Dermis microvascular lymphatic vessel endothelial cell (primary cell): ENCODE data around the gene FANCE. TPM values are rescaled to one million over a fixed set of nuclear protein-coding genes. Genes with fewer than 3 reads are reported as not detected.
A peak's percentile ranks its signal among the peaks of the same experiment; 100 is the strongest.

Source experiments
- DNase-seq, 2 donors: peaks; one replicate each; pipeline versions ENCODE4 v3.0.0 to v3.0.0-alpha.2; 2010; ENCODE audit warnings: low read depth in 2 of 2
- total RNA-seq: library from RNA; depleted of rRNA; stranded (reverse); fragments of >200 nt; gene quantifications from 2 replicates; pipeline ENCODE4 v1.2.1, GENCODE V29; 2014

FANCE gene, protein sequence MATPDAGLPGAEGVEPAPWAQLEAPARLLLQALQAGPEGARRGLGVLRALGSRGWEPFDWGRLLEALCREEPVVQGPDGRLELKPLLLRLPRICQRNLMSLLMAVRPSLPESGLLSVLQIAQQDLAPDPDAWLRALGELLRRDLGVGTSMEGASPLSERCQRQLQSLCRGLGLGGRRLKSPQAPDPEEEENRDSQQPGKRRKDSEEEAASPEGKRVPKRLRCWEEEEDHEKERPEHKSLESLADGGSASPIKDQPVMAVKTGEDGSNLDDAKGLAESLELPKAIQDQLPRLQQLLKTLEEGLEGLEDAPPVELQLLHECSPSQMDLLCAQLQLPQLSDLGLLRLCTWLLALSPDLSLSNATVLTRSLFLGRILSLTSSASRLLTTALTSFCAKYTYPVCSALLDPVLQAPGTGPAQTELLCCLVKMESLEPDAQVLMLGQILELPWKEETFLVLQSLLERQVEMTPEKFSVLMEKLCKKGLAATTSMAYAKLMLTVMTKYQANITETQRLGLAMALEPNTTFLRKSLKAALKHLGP
- 10.3 and 11.1 TPM in 2 replicates for total RNA-seq

DNA sequence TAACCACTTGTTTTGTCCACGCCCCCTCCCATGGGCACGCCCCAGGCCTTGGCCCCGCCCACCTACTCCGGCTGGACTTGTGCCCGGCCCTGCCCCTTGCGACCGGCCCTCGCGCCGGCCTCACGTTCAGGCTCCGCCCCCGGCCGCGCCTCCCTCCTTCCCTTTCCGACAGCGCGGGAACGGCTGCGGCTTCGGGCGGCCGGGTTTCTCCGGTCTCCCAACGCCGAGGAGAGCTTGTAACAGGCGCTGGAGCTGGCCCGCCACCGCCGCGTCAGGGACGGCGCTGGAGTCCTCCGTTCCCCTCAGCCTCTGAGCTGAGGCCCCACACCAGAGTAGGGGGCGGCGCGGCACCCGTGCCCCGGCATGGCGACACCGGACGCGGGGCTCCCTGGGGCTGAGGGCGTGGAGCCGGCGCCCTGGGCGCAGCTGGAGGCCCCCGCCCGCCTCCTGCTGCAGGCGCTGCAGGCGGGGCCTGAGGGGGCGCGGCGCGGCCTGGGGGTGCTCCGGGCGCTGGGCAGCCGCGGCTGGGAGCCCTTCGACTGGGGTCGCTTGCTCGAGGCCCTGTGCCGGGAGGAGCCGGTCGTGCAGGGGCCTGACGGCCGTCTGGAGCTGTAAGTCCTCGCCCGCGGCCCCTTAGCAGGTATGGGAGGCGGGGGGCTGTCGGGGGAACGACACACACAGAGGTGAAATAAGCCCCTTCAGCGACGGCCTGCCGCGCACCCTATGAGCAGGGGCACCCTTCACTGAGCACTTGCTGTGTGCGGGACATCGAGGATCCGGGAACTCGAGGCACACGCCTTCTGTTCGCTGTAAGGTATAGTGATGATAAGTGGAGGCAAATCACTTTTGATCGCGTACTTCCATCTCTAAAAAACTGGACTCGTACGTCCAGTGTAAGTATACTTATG lies at the start of gene FANCE:
Gene FANCE, plus strand, starts transcription at position 156 of the 908 bp plus-strand sequence. Its CDS starts 208 bp downstream, at position 364.
- peak; percentile 80 to 93 for DNase-seq

DNA sequence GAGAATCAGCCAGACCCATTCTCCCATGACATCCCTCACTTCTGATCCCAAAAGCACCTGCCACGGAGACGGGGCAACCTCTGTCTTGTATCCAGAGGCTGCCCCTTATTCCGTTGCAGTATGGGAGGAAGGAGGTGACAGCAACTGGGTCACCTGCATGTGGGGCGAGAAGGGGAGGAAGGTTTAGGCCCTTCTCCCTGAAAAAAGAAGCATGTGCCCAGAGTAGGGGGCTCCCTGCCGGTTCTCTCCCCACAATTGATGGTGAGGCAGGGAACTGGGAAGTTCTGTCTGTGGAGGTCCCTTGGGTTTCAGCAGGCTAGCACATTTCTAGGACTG lies 49.3 kb upstream of the FANCE start:
- DNase-seq = no peak

DNA sequence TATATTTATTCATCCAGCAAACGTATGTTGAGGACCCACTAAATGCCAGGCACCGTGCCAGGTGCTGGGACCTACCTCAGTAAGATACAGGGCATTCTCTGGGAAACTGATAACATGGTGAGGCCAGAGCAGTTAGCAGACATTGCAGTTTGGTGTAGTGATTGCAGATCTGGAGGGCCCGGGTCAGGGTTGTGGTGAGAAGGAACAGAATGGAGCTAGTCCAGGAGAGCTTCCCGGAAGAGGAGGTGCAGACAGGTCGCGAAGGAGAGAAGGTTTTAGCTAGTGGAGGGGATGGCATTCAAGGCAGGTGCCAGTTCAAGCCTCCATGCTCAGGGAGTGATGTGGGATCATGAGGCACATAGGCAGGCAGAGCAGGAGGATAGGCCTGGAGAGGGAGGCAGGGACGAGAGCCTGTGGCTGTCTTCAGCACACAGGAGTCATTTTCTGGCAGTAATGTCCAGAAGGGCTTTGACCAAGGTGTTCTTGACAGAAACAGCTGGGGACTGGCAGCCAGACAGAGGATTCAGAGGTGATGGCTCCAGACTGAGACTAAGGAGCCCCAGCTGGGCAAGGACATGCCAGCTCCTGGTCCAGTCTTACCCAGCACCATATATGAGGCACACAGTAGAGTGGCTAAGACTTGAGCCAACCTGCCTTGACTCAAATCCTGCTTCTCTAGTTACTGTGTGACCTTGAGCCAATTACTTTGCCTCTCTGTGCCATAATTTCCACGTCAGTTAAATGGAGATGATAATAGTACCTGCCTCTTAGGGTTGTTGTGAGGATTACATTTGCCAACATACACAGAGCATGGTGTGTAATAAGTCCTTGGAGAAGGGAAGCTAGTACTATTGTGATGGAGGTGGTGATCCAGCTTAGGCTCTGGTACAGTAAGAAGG lies 48.3 kb upstream of the FANCE start:
- DNase-seq = no peak

DNA sequence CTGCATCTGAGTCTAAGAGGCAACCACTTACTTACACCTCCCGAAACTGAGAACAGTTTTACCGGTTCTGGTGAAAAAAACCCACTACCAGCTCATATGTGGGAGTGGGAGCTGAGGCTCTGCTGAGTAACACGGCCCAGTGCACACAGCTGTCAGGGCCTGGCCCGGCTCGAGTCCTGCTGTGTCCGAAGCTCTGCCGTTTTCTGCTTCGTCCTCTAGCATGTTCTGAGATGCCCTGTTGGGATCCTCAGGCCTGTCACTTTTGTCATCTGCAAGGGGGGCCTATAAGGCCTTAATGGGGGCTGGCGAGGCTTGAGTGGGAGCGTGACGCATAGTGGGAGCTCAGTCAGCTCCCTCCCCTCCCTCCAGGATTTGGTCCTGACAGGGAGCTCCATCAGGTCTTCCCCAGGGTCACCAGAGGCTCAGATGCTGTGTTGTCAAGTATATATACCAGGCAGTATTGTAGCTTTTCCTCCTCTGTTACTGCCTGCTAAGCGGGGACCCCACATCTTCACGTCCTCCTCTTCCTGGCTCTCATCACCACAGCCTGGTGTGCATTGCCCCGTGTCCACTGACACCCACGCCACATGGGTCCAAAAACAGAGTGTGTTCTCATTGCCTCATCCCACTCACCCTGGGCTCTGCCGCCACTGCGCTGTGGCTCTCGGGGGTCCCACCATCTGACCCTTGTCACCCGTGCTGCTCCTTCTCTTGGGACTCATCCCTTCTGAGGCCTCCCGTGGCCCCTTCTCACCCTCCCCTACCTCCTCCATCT lies 45.2 kb upstream of the FANCE start:
- DNase-seq = no peak

DNA sequence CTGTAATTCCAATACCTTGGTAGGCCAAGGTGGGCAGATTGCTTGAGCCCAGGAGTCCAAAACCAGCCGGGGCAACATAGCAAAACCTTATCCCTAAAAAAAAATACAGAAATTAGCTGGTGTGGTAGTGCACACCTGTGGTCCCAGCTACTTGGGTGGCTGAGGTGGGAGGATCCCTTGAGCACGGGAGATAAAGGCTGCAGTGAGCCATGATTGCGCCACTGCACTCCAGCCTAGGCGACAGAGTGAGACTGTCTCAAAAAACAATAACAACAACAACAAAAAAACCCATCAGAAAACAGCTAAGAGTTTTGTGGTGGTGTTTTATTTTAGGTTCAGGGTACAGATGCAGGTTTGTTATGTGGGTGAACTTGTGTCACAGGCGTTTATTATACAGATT lies 42.9 kb upstream of the FANCE start:
- no peak for DNase-seq

DNA sequence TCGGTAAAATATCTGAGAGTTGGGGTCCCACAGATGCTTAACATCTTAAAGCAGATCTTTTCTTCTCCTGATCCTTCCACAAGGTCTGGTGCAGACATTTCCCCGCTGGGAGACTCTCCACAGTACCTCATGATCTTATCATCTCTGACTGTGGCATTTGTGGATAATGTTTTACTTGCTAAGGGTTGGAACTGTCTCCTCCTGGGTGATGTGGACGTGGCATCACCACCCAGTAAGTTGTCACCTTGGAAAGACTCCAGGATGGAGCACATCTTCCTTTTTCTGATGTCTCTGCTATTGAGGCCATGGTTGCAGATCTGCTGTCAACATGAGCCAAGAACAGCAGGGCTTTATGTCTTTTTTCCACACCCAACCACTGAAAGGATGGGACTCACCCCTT lies 42.0 kb upstream of the FANCE start:
- no peak for DNase-seq

DNA sequence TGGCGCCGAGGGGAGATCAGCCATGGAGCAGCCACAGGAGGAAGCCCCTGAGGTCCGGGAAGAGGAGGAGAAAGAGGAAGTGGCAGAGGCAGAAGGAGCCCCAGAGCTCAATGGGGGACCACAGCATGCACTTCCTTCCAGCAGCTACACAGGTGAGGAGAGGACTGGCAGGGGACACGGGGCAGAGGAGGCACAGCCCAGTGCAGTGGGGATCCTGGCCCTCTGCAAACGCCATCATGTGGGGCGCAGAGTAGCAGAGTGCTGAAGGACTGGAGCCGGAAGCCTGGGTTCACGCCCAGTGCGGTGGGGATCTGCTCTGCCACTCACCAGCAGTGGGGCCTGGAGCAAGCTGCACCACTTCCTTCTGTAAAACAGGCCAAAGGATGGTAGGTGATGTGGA lies 41.1 kb upstream of the FANCE start:
- DNase-seq = no peak

DNA sequence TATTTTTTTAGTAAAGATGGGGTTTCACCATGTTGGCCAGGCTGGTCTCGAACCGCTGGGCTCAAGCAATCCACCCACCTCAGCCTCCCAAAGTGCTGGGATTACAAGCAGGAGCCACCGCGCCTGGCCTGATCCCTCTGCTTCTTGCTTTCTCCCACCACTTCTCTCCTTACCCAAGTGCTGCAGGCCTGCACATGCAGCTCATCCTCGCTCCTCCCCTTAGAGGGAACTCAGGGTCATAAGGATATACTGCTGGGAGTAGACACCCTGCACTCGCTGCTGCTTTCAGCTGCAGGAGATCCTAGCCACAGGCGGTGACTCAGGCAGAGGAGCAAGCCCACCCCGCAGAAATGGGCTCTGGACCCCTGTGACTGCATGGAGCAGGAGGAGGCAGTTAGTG lies 40.0 kb upstream of the FANCE start:
- DNase-seq = no peak

DNA sequence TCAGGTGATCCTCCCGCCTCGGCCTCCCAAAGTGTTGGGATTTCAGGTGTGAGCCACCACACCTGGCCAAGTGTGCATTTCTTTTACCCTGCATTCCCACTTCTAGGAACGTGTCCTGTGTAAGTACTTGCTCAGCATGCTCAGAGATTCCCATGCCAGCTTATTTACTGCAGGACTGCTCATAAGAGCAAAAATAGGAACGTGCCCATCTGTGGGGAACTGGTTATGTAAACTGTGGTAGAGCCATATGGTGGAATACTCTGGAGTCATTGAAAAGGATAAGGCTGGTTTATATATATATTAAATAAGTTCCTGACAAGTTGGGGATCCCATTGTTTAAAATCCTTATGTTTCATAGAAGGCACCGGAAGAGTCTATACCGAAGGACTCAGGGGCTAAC lies 38.2 kb upstream of the FANCE start:
- DNase-seq = no peak

DNA sequence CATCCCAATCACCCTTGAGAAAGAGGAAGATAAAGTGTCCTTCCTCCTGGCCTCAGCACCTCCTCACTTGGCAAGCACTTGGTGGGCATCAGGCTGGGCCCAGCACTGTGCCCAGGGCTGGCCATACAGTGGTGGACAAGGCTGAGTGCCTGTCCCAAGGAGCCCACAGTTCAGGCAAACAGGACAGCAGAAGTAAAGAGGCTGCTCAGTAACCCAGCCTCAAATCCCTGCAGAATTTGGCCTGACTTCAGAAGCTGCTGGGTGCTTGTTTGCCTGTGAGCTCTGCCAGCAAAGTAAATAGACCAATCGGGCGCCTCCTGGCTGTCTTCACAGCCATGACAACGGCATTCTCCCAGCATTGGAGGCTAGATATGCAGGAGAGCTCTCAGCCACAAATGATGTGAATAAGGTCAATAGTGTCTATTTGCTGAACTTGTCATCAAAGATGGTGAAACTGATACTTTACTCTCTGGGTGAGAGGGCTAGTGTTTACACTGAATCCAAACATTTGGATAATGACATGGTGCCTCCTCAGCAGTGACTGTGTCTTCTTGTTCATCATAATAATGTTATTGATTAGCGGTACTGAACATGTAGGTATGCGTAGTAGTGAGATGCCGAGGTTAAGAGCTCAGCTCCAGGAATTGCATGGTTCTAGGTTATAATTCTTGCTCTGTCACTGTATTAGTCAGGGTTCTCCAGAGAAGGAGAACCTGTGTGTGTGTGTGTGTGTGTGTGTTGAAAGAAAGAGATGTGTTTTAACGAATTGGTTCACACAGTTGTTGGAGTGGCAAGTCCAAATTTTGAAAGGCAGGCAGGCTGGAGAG lies 36.9 kb upstream of the FANCE start:
- DNase-seq = peak; percentile 60 to 72

DNA sequence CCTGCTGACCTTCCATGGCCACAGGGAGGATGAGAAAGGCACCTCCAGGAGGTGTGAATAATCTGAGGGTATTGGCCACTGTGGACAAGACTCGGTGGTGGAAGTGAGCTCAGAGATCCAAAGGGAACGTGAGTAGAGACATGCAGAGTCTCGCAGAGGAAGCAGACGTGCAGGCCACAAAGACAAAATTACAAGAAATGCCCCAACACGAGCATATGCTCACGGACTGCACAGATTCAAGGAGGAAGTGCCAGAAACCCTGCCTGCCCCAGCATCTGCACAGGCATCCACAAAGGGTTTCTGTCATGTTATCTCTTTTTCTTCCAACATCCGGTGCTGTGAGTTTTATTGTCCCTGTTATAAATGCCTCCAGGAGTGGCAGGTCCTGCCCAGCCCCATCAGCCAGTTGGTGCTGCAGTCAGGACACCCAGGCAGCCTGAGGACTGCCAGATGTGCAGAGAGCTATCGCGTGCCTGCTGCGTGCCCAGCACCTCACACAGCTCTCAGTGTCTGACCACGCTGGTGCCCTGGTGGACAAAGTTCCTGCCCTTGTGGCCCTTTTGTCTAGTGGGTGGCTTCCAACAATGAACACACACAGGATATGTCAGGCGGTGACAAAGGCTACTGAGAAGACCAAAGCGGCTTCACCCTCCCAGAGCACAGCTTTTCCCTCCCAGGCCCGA lies 34.0 kb upstream of the FANCE start:
- no peak for DNase-seq

DNA sequence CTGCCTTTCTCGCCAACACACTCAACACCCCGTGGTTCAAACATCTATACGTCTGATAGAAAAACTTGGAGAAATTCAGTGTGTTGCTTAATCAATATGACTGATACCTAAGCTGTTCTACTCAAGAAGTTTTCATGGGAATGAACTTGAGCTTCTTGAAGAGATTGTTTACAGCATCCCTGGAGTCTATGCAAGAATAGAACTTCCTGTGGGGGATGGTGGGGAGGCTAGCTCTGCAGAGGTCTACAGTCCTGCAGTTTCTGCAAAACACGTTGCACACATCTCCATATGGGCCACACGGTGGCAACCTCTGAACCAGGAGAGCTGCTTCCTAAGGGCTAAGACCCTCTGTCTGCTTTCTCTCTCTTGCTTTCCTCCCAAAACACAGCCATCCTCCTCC lies 32.7 kb upstream of the FANCE start:
- peak; percentile 9 to 61 for DNase-seq

DNA sequence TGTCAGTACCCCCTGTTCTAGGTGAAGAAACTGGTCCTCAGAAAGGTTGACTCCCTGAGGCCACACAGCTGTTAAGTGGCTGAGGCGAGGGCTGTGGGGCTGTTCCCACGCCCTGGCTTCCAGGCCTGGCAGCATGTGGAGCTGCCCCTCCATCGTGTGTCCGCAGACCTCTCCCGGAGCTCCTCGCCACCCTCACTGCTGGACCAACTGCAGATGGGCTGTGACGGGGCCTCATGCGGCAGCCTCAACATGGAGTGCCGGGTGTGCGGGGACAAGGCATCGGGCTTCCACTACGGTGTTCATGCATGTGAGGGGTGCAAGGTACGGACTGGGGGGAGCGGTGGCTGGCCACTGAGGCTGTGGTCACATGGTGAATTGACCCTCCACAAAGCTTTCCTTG lies 32.2 kb upstream of the FANCE start:
- no peak for DNase-seq

DNA sequence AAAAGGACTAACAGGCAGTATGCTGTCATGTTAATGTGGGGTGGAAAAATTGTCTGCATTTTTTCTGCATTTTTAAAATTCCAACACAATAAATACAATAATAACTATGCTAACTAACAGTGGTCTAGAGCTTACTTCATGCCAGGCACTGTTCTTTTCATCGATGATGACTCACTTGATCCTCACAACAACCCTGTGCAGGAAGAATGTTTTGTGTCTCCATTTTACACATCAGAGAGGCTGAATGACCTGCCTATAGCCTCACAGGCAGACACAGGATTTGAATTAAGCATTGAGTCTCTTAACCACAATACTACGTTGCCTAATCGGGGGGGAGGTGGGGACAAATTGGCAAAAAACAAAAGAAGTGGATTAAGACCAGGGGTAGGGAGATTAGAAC lies 26.9 kb upstream of the FANCE start:
- DNase-seq = peak; percentile 92 to 95

DNA sequence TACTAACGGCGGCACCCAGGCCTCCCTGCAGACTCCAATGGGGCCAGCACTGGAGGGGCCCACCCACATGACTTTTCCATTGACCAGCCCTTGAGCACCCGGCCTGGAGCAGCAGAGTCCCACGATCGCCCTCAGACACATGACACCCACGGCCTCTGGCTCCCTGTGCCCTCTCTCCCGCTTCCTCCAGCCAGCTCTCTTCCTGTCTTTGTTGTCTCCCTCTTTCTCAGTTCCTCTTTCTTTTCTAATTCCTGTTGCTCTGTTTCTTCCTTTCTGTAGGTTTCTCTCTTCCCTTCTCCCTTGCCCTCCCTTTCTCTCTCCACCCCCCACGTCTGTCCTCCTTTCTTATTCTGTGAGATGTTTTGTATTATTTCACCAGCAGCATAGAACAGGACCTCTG lies 26.1 kb upstream of the FANCE start:
- peak in 1 of 2 donors; percentile 57 for DNase-seq

DNA sequence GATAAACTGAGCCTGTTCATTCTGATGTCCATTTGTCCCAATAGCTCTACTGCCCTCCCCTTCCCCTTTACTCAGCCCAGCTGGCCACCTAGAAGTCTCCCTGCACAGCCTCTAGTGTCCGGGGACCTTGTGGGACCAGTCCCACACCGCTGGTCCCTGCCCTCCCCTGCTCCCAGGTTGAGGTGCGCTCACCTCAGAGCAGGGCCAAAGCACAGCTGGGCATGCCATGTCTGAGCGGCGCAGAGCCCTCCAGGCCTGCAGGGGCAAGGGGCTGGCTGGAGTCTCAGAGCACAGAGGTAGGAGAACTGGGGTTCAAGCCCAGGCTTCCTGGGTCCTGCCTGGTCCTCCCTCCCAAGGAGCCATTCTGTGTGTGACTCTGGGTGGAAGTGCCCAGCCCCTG lies 24.7 kb upstream of the FANCE start:
- DNase-seq = no peak

DNA sequence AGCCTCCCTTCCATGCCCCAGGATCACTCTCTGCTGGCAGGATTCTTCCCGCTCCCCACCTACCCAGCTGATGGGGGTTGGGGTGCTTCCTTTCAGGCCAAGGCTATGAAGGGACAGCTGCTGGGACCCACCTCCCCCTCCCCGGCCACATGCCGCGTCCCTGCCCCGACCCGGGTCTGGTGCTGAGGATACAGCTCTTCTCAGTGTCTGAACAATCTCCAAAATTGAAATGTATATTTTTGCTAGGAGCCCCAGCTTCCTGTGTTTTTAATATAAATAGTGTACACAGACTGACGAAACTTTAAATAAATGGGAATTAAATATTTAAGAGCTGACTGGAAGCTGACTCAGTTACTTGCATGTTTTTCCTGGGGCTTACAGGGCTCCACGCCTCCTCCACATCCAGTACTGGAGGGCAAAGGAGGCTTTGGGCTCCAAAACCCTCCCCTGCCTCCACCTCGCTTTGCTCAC lies 24.3 kb upstream of the FANCE start:
- peak in 1 of 2 donors; percentile 46 for DNase-seq

DNA sequence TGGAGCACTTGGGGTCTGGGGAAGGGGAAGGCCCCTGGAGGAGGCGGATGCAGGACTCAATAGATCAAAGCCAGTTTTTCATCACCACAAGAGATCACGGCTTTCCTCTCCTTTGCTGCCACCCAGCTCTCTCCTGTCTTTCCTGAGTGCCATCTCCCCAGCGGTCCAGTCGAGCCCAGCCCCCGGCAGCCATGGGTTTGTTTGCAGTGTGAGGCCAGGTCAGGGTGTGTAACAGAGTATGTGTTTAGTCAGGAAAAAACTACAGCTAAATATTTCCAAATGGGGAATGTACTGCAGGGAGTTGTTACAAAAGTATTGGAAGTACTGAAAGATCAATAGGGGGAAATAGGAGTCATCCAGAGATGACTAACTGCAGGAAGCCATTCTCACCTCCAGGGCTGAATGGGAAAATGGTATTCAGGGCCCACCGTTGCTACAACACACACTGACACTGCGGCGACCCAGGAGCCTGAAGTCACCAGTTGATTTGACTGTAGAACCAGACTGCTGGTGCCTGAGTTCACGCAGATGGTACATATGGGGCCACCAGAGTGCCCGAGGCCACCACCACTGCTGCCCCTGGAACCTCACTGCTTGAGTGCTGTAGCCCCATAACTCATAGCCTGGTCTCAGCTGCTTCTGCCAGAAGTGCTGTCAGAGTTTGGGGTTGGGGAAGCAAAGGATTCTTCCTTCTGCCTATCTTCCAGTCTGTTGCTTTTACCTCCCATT lies 23.6 kb upstream of the FANCE start:
- DNase-seq = peak in 1 of 2 donors; percentile 74
